Trophoblast cell (in vitro differentiated cells and primary cell): Measurements from ENCODE around the gene CFAP91.

Source experiments
- DNase-seq, 2 donors: peaks; one replicate each; pipeline ENCODE4 v3.0.0-alpha.2; 2016
- H2AFZ ChIP-seq: 2 replicates; pipeline ENCODE4 v1.6.1; 2013; ENCODE audit warnings: low read length, moderate library complexity, mild to moderate bottlenecking; ENCODE audit not compliant: insufficient read depth, poor library complexity
- H2AK5ac ChIP-seq: 2 replicates; pipeline ENCODE4 v1.6.1; 2013; ENCODE audit warnings: mild to moderate bottlenecking, low read length
- H2BK120ac ChIP-seq: 2 replicates; pipeline ENCODE4 v1.6.1; 2013; ENCODE audit warnings: low read length, mild to moderate bottlenecking, moderate library complexity; ENCODE audit not compliant: insufficient read depth, poor library complexity
- H2BK12ac ChIP-seq: 2 replicates; pipeline ENCODE4 v1.6.1; 2013; ENCODE audit warnings: mild to moderate bottlenecking, low read length, moderate library complexity
- H2BK5ac ChIP-seq: 2 replicates; pipeline ENCODE4 v1.6.1; 2013; ENCODE audit warnings: low read length, low read depth, moderate library complexity, mild to moderate bottlenecking; ENCODE audit not compliant: poor library complexity
- H3K14ac ChIP-seq: 2 replicates; pipeline ENCODE4 v1.6.1; 2013; ENCODE audit warnings: mild to moderate bottlenecking, low read length
- H3K18ac ChIP-seq: 2 replicates; pipeline ENCODE4 v1.6.1; 2013; ENCODE audit warnings: mild to moderate bottlenecking, low read length
- H3K23ac ChIP-seq: 2 replicates; pipeline ENCODE4 v1.6.1; 2013; ENCODE audit warnings: low read length
- H3K27ac ChIP-seq: 2 replicates; pipeline ENCODE4 v1.5.1; 2013; ENCODE audit warnings: low read depth, mild to moderate bottlenecking, inconsistent platforms, low read length, moderate library complexity
- H3K27me3 ChIP-seq: 2 replicates; pipeline ENCODE4 v1.6.1; 2013; ENCODE audit warnings: inconsistent platforms, mild to moderate bottlenecking, low read length, moderate library complexity; ENCODE audit not compliant: insufficient read depth
- H3K36me3 ChIP-seq, 2 experiments: 1 replicate in 1 of 2; 2 replicates in 1 of 2; pipeline ENCODE4 v1.6.1; 2013; ENCODE audit warnings: low read length in 2 of 2, mild to moderate bottlenecking in 2 of 2, moderate library complexity in 1 of 2; ENCODE audit not compliant: insufficient read depth in 2 of 2, control insufficient read depth in 1 of 2
- H3K4ac ChIP-seq: 2 replicates; pipeline ENCODE4 v1.6.1; 2013; ENCODE audit warnings: low read depth, mild to moderate bottlenecking, low read length, moderate library complexity
- H3K4me1 ChIP-seq, 2 experiments: 1 replicate in 1 of 2; 2 replicates in 1 of 2; pipeline ENCODE4 v1.6.1; 2013; ENCODE audit warnings: low read length in 2 of 2, mild to moderate bottlenecking in 2 of 2, moderate library complexity in 1 of 2; ENCODE audit not compliant: insufficient read depth in 2 of 2, control insufficient read depth in 1 of 2
- H3K4me2 ChIP-seq: 2 replicates; pipeline ENCODE4 v1.6.1; 2013; ENCODE audit warnings: inconsistent platforms, mild to moderate bottlenecking, low read length, moderate library complexity
- H3K4me3 ChIP-seq: 2 replicates; pipeline ENCODE4 v1.5.1; 2013; ENCODE audit warnings: mild to moderate bottlenecking, low read depth, low read length, inconsistent platforms
- H3K79me1 ChIP-seq: one replicate; pipeline ENCODE4 v1.6.1; 2013; ENCODE audit warnings: low read length
- H3K79me2 ChIP-seq: 2 replicates; pipeline ENCODE4 v1.6.1; 2013; ENCODE audit warnings: low read length, mild to moderate bottlenecking; ENCODE audit not compliant: control insufficient read depth, insufficient read depth, poor library complexity
- H3K9ac ChIP-seq: 2 replicates; pipeline ENCODE4 v1.6.1; 2013; ENCODE audit warnings: mild to moderate bottlenecking, low read length
- H3K9me3 ChIP-seq: 2 replicates; pipeline ENCODE4 v1.6.1; 2013; ENCODE audit warnings: low read depth, mild to moderate bottlenecking, control low read depth, inconsistent platforms, low read length; ENCODE audit not compliant: insufficient read depth
- H4K12ac ChIP-seq: 2 replicates; pipeline ENCODE4 v1.6.1; 2013; ENCODE audit warnings: low read depth, mild to moderate bottlenecking, low read length, moderate library complexity
- H4K8ac ChIP-seq: 2 replicates; pipeline ENCODE4 v1.6.1; 2013; ENCODE audit warnings: low read depth, mild to moderate bottlenecking, low read length, moderate library complexity
- H4K91ac ChIP-seq: one replicate; pipeline ENCODE4 v1.6.1; 2013; ENCODE audit warnings: low read depth, mild to moderate bottlenecking, low read length, moderate library complexity
- WGBS: extraction: QIAGEN DNeasy Blood & Tissue Kit; methylation state at CpG from one replicate; pipeline ENCODE4 v1.1.7; 2013; ENCODE audit warnings: missing lambda C conversion rate; ENCODE audit not compliant: insufficient read length, insufficient coverage; ENCODE audit errors: extremely low coverage; 5-methylcytosine and 5-hydroxymethylcytosine counted together

CFAP91 gene

DNA sequence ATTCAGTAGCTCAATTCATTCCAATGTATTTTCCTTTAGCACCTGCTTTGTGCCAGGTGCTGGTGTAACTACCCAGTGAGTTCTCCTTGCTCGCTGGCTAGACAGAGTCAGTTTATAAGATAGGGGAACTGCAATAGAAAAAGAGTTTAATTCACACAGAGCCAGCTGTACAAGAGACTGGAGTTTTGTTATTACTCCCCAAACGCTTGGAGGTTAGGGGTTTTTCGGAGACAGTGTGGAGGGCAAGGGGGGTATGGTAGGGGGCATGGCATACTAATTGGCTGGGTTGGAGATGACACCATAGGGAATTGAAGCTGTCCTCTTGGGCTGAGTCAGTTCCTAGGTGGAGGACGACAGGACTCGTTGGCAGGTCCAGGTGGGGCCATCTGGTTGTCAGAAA is 5.4 kb upstream of the CFAP91 start:
- Histone ChIP-seq H3K79me1 (no peaks in the 10 kb centered on the region), H4K91ac (no peak overlapping the region), H2BK5ac (no peak overlapping the region), H3K4ac (no peak overlapping the region), H3K18ac (no peak overlapping the region), H3K9ac (no peak overlapping the region), H2BK12ac (no peak overlapping the region), H2BK120ac (no peak overlapping the region), H3K79me2 (no peaks in the 10 kb centered on the region), H4K12ac (no peak overlapping the region), H3K27ac (no peak overlapping the region), H3K4me2 (no peak overlapping the region), H3K9me3 (peaks cover 2% of the 10 kb centered on the region), H2AK5ac (no peak overlapping the region), H3K4me1 (peaks cover under 1% of the 10 kb centered on the region in 2 experiments), H3K36me3 (no peaks in the 10 kb centered on the region), H3K23ac (no peak overlapping the region), H3K4me3 (no peak overlapping the region), H3K14ac (no peak overlapping the region), H3K27me3 (no peaks in the 10 kb centered on the region), H2AFZ (no peak overlapping the region), H4K8ac (no peak overlapping the region)
- no CpG with 5 or more reads among the region's 5 CpGs for WGBS
- no peak for DNase-seq

- Histone ChIP-seq H4K12ac (no peak overlapping the region), H3K79me2 (no peaks in the 10 kb centered on the region), H4K91ac (no peak overlapping the region), H3K9me3 (peaks cover 2% of the 10 kb centered on the region), H3K4me2 (no peak overlapping the region), H3K4me1 (peaks cover 5% of the 10 kb centered on the region in 2 experiments), H3K9ac (no peak overlapping the region), H3K14ac (no peak overlapping the region), H2BK120ac (no peak overlapping the region), H3K18ac (no peak overlapping the region), H3K4me3 (no peak overlapping the region), H2AFZ (no peak overlapping the region), H3K27ac (no peak overlapping the region), H2BK12ac (no peak overlapping the region), H2BK5ac (no peak overlapping the region), H3K27me3 (peaks cover 4% of the 10 kb centered on the region), H2AK5ac (no peak overlapping the region), H4K8ac (no peak overlapping the region), H3K79me1 (no peaks in the 10 kb centered on the region), H3K4ac (no peak overlapping the region), H3K23ac (no peak overlapping the region), H3K36me3 (no peaks in the 10 kb centered on the region)
- DNase-seq: peak; percentile 21 to 58
- WGBS: no CpG with 5 or more reads among the region's 4 CpGs
Measured at GRCh38 chr3:119700269-119700919, 2.4 kb upstream of the CFAP91 start.

- no peak overlapping the region for H3K18ac ChIP-seq
- no peak overlapping the region for H2BK120ac ChIP-seq
- no peak for DNase-seq
- H2BK12ac ChIP-seq: no peak overlapping the region
- H3K36me3 ChIP-seq: no peaks in the 10 kb centered on the region
- no peak overlapping the region for H3K23ac ChIP-seq
- H3K4me3 ChIP-seq: no peak overlapping the region
- no CpG with 5 or more reads among the region's 22 CpGs for WGBS
- peaks cover 4% of the 10 kb centered on the region for H3K27me3 ChIP-seq
- peaks cover 5% of the 10 kb centered on the region in 2 experiments for H3K4me1 ChIP-seq
- H3K14ac ChIP-seq: no peak overlapping the region
- no peak overlapping the region for H2BK5ac ChIP-seq
- H3K9me3 ChIP-seq: peaks cover 2% of the 10 kb centered on the region
- H3K79me1 ChIP-seq: no peaks in the 10 kb centered on the region
- no peak overlapping the region for H3K4me2 ChIP-seq
- H3K9ac ChIP-seq: peak overlapping the region; percentile 18
- H3K79me2 ChIP-seq: no peaks in the 10 kb centered on the region
- H4K91ac ChIP-seq: no peak overlapping the region
- H2AFZ ChIP-seq: no peak overlapping the region
- H2AK5ac ChIP-seq: no peak overlapping the region
- H3K27ac ChIP-seq: no peak overlapping the region
- H3K4ac ChIP-seq: no peak overlapping the region
- no peak overlapping the region for H4K8ac ChIP-seq
- H4K12ac ChIP-seq: no peak overlapping the region
Measured at GRCh38 chr3:119700920-119701734, 1.7 kb upstream of the CFAP91 start.

- peaks cover 4% of the 10 kb centered on the region for H3K27me3 ChIP-seq
- no peak overlapping the region for H2BK12ac ChIP-seq
- H3K9me3 ChIP-seq: peaks cover 2% of the 10 kb centered on the region
- H3K4ac ChIP-seq: no peak overlapping the region
- H4K91ac ChIP-seq: no peak overlapping the region
- no CpG with 5 or more reads among the region's 8 CpGs for WGBS
- no peaks in the 10 kb centered on the region for H3K79me2 ChIP-seq
- DNase-seq: no peak
- no peak overlapping the region for H3K4me2 ChIP-seq
- no peak overlapping the region for H2AFZ ChIP-seq
- no peak overlapping the region for H4K8ac ChIP-seq
- H3K14ac ChIP-seq: no peak overlapping the region
- no peak overlapping the region for H3K18ac ChIP-seq
- H3K4me3 ChIP-seq: no peak overlapping the region
- H2AK5ac ChIP-seq: no peak overlapping the region
- no peaks in the 10 kb centered on the region for H3K79me1 ChIP-seq
- H2BK120ac ChIP-seq: no peak overlapping the region
- H4K12ac ChIP-seq: no peak overlapping the region
- no peaks in the 10 kb centered on the region for H3K36me3 ChIP-seq
- no peak overlapping the region for H3K23ac ChIP-seq
- no peak overlapping the region for H3K27ac ChIP-seq
- H3K4me1 ChIP-seq: peaks cover 5% of the 10 kb centered on the region in 2 experiments
- no peak overlapping the region for H2BK5ac ChIP-seq
- H3K9ac ChIP-seq: no peak overlapping the region
Measured at GRCh38 chr3:119703820-119704531, 1.2 kb downstream of the CFAP91 start.
